ENCODE data around the gene ARFGAP3.

Gene ARFGAP3

GRCh38 chr22:42777126-42777525 is 79.9 kb downstream of the ARFGAP3 start:
- no peak overlapping the region for H3K27ac Mint-ChIP-seq
- peaks cover 1% of the 10 kb centered on the region for H3K4me1 Mint-ChIP-seq (ENCODE audit: low read depth)
- H3K4me3 Mint-ChIP-seq = no peak overlapping the region
- no peaks in the 10 kb centered on the region for H3K9me3 Mint-ChIP-seq
- peaks cover 14% of the 10 kb centered on the region for H3K27me3 Mint-ChIP-seq
- no peaks in the 10 kb centered on the region for H3K36me3 Mint-ChIP-seq (ENCODE audit: low read depth)
- intact Hi-C loops (cut with micrococcal nuclease) = no loop called here

- H3K27ac Mint-ChIP-seq = no peak overlapping the region
- H3K27me3 Mint-ChIP-seq = peaks cover 35% of the 10 kb centered on the region
- H3K9me3 Mint-ChIP-seq = no peaks in the 10 kb centered on the region
- H3K4me1 Mint-ChIP-seq (ENCODE audit: low read depth) = peaks cover 27% of the 10 kb centered on the region
- intact Hi-C loops (cut with micrococcal nuclease) = no loop called here
- no peak overlapping the region for H3K4me3 Mint-ChIP-seq
- H3K36me3 Mint-ChIP-seq (ENCODE audit: low read depth) = no peaks in the 10 kb centered on the region
Measured at GRCh38 chr22:42773167-42773566, 83.9 kb downstream of the ARFGAP3 start.

- Mint-ChIP-seq H3K9me3 (no peaks in the 10 kb centered on the region), H3K36me3 (ENCODE audit: low read depth) (no peaks in the 10 kb centered on the region), H3K4me3 (no peak overlapping the region), H3K4me1 (ENCODE audit: low read depth) (peaks cover 31% of the 10 kb centered on the region), H3K27me3 (peaks cover 40% of the 10 kb centered on the region), H3K27ac (no peak overlapping the region)
- intact Hi-C loops (cut with micrococcal nuclease) = no loop called here
Measured at GRCh38 chr22:42772647-42773046, 84.4 kb downstream of the ARFGAP3 start.

GRCh38 chr22:42770941-42771647 is 86.0 kb downstream of the ARFGAP3 start:
- Mint-ChIP-seq H3K9me3 (no peaks in the 10 kb centered on the region), H3K27me3 (peaks cover 40% of the 10 kb centered on the region), H3K27ac (peak overlapping the region; percentile 35), H3K36me3 (ENCODE audit: low read depth) (no peaks in the 10 kb centered on the region), H3K4me3 (no peak overlapping the region), H3K4me1 (ENCODE audit: low read depth) (peaks cover 37% of the 10 kb centered on the region)
- intact Hi-C loops (cut with micrococcal nuclease) = no loop called here

GRCh38 chr22:42770448-42770726 is 86.7 kb downstream of the ARFGAP3 start:
- Mint-ChIP-seq H3K27ac (no peak overlapping the region), H3K27me3 (peaks cover 42% of the 10 kb centered on the region), H3K36me3 (ENCODE audit: low read depth) (no peaks in the 10 kb centered on the region), H3K4me1 (ENCODE audit: low read depth) (peaks cover 37% of the 10 kb centered on the region), H3K9me3 (no peaks in the 10 kb centered on the region), H3K4me3 (no peak overlapping the region)
- intact Hi-C loops (cut with micrococcal nuclease) = no loop called here

- intact Hi-C loops (cut with micrococcal nuclease) = no loop called here
- peak overlapping the region; percentile 13 for H3K27ac Mint-ChIP-seq
- H3K4me1 Mint-ChIP-seq (ENCODE audit: low read depth) = peaks cover 37% of the 10 kb centered on the region
- H3K27me3 Mint-ChIP-seq = peaks cover 45% of the 10 kb centered on the region
- H3K36me3 Mint-ChIP-seq (ENCODE audit: low read depth) = no peaks in the 10 kb centered on the region
- no peak overlapping the region for H3K4me3 Mint-ChIP-seq
- no peaks in the 10 kb centered on the region for H3K9me3 Mint-ChIP-seq
Measured at GRCh38 chr22:42769574-42770447, 87.3 kb downstream of the ARFGAP3 start.

- intact Hi-C loops (cut with micrococcal nuclease) = no loop called here
- Mint-ChIP-seq H3K27ac (peak overlapping the region; percentile 13), H3K9me3 (no peaks in the 10 kb centered on the region), H3K4me3 (no peak overlapping the region), H3K27me3 (peaks cover 43% of the 10 kb centered on the region), H3K36me3 (ENCODE audit: low read depth) (no peaks in the 10 kb centered on the region), H3K4me1 (ENCODE audit: low read depth) (peaks cover 37% of the 10 kb centered on the region)
Measured at GRCh38 chr22:42769238-42769573, 87.9 kb downstream of the ARFGAP3 start.

GRCh38 chr22:42768385-42769035 is 88.6 kb downstream of the ARFGAP3 start:
- H3K27ac Mint-ChIP-seq = no peak overlapping the region
- intact Hi-C loops (cut with micrococcal nuclease) = no loop called here
- H3K36me3 Mint-ChIP-seq (ENCODE audit: low read depth) = no peaks in the 10 kb centered on the region
- H3K9me3 Mint-ChIP-seq = no peaks in the 10 kb centered on the region
- H3K4me3 Mint-ChIP-seq = no peak overlapping the region
- H3K27me3 Mint-ChIP-seq = peaks cover 42% of the 10 kb centered on the region
- H3K4me1 Mint-ChIP-seq (ENCODE audit: low read depth) = peaks cover 37% of the 10 kb centered on the region

GRCh38 chr22:42766860-42767259 is 90.2 kb downstream of the ARFGAP3 start:
- intact Hi-C loops (cut with micrococcal nuclease) = no loop called here
- H3K9me3 Mint-ChIP-seq = no peaks in the 10 kb centered on the region
- no peak overlapping the region for H3K4me3 Mint-ChIP-seq
- H3K4me1 Mint-ChIP-seq (ENCODE audit: low read depth) = peaks cover 33% of the 10 kb centered on the region
- H3K27ac Mint-ChIP-seq = no peak overlapping the region
- H3K36me3 Mint-ChIP-seq (ENCODE audit: low read depth) = no peaks in the 10 kb centered on the region
- H3K27me3 Mint-ChIP-seq = peaks cover 31% of the 10 kb centered on the region

- Mint-ChIP-seq H3K4me1 (ENCODE audit: low read depth) (peaks cover 27% of the 10 kb centered on the region), H3K27ac (no peak overlapping the region)
- intact Hi-C loops (cut with micrococcal nuclease) = no loop called here
Measured at GRCh38 chr22:42764895-42765363, 92.1 kb downstream of the ARFGAP3 start.

GRCh38 chr22:42763965-42764480 is 93.0 kb downstream of the ARFGAP3 start:
- H3K27me3 Mint-ChIP-seq = peaks cover 16% of the 10 kb centered on the region
- intact Hi-C loops (cut with micrococcal nuclease) = no loop called here
- peaks cover 18% of the 10 kb centered on the region for H3K4me1 Mint-ChIP-seq (ENCODE audit: low read depth)
- no peaks in the 10 kb centered on the region for H3K9me3 Mint-ChIP-seq
- H3K36me3 Mint-ChIP-seq (ENCODE audit: low read depth) = no peaks in the 10 kb centered on the region
- H3K4me3 Mint-ChIP-seq = no peak overlapping the region
- H3K27ac Mint-ChIP-seq = no peak overlapping the region

More at GRCh38 chr22:42764895-42765363, 92.1 kb downstream of the ARFGAP3 start:
- Mint-ChIP-seq H3K27me3 (peaks cover 19% of the 10 kb centered on the region), H3K36me3 (ENCODE audit: low read depth) (no peaks in the 10 kb centered on the region), H3K4me3 (no peak overlapping the region), H3K9me3 (no peaks in the 10 kb centered on the region)

- peaks cover 3% of the 10 kb centered on the region for H3K4me1 Mint-ChIP-seq (ENCODE audit: low read depth)
- peaks cover 24% of the 10 kb centered on the region for H3K27me3 Mint-ChIP-seq
- intact Hi-C loops (cut with micrococcal nuclease) = no loop called here
- H3K27ac Mint-ChIP-seq = no peak overlapping the region
- H3K9me3 Mint-ChIP-seq = no peaks in the 10 kb centered on the region
- H3K4me3 Mint-ChIP-seq = no peak overlapping the region
- no peaks in the 10 kb centered on the region for H3K36me3 Mint-ChIP-seq (ENCODE audit: low read depth)
Measured at GRCh38 chr22:42760806-42761565, 96.1 kb downstream of the ARFGAP3 start.

GRCh38 chr22:42758931-42759629 is 98.0 kb downstream of the ARFGAP3 start:
- no peak overlapping the region for H3K4me3 Mint-ChIP-seq
- H3K36me3 Mint-ChIP-seq (ENCODE audit: low read depth) = no peaks in the 10 kb centered on the region
- H3K9me3 Mint-ChIP-seq = no peaks in the 10 kb centered on the region
- peaks cover 25% of the 10 kb centered on the region for H3K27me3 Mint-ChIP-seq
- peaks cover 5% of the 10 kb centered on the region for H3K4me1 Mint-ChIP-seq (ENCODE audit: low read depth)
- H3K27ac Mint-ChIP-seq = no peak overlapping the region
- intact Hi-C loops (cut with micrococcal nuclease) = no loop called here

All from dendritic cell treated with granulocyte-macrophage colony-stimulating factor and Interleukin-4, amounts not matched to agents 40 ng/mL and 50 ng/mL, for 4 days (primary cell).